ENCODE data around the gene PDZRN3. TPM values are rescaled to one million over a fixed set of nuclear protein-coding genes. Genes with fewer than 3 reads are reported as not detected.
A peak's percentile ranks its signal among the peaks of the same experiment; 100 is the strongest.

PDZRN3 gene
- total and polyA plus RNA-seq, 8 donors = 4.5 to 10.9 (median 7.4) TPM

DNA sequence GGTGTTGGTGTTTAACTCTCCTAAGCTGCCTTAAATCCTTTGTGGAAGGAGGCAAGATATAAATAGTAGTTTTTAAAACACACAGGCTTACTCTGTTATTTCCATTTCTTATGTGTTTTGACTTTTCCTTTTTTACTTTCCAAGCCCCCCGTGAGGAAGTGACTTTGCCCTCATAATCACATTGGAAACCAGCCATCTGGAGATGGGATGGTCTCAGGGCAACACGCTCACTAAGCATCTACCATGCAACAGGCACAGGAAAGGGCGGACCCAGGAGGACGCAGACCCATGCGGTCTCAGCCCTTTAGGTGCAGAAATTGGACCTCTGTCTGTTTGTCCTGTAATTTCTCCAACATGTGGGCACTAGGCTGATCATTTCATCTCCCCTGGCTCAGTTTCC is 115.7 kb downstream of the PDZRN3 start:
- Histone ChIP-seq H3K27me3 (no peaks in the 10 kb centered on the region), H3K9me3 (no peaks in the 10 kb centered on the region), H3K27ac (no peak overlapping the region), H3K4me1 (peaks cover 0 to 21% (median 16%) of the 10 kb centered on the region in 3 donors), H3K4me3 (no peak overlapping the region), H3K36me3 (no peaks in the 10 kb centered on the region)
- FAIRE-seq (no peak), ATAC-seq (no peak), DNase-seq (no peak)
- intact Hi-C loops (cut with DNase I) = loop anchor here in 2 of 3 donors (5.0 to 10.0 kb wide), 2 partner anchors 343 to 404 kb away; no protein-coding TSS in a partner anchor
- TF ChIP-seq, protein P1, sequence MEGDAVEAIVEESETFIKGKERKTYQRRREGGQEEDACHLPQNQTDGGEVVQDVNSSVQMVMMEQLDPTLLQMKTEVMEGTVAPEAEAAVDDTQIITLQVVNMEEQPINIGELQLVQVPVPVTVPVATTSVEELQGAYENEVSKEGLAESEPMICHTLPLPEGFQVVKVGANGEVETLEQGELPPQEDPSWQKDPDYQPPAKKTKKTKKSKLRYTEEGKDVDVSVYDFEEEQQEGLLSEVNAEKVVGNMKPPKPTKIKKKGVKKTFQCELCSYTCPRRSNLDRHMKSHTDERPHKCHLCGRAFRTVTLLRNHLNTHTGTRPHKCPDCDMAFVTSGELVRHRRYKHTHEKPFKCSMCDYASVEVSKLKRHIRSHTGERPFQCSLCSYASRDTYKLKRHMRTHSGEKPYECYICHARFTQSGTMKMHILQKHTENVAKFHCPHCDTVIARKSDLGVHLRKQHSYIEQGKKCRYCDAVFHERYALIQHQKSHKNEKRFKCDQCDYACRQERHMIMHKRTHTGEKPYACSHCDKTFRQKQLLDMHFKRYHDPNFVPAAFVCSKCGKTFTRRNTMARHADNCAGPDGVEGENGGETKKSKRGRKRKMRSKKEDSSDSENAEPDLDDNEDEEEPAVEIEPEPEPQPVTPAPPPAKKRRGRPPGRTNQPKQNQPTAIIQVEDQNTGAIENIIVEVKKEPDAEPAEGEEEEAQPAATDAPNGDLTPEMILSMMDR (IDR thresholded peaks at IDR 0.05) = no peak
- WGBS, 2 donors = 84 to 91% methylated on average over 5 of the region's 5 CpGs

GRCh38 chr3:73508330-73508954 is 116.3 kb downstream of the PDZRN3 start:
- DNase-seq (peak in 4 of 6 donors; percentile 35 to 64 (median 50)), FAIRE-seq (no peak)

DNA sequence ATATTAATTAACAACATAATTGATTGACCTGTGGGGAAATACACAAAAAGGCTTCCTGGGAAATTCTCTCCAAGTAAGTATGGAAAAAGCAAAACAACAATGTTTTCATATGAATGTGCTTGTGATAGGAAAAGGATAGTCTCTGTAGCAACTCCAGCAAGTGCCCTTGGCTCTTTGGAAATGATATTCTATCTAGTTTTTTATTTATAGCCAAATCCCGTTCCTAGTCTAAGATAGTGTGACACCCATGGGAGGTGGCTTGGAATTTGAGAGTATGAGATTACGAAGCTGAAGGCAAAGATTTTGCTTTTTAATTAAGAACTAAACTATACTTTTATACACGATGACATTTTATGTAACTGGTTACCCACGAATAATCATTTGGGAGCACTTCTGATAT is 119.9 kb downstream of the PDZRN3 start:
- intact Hi-C loops (cut with DNase I) = loop anchor here in 2 of 3 donors (5.0 to 10.0 kb wide), 3 partner anchors 347 to 403 kb away; no protein-coding TSS in a partner anchor
- ATAC-seq = no peak
- no peak overlapping the region for H3K4me3 ChIP-seq
- peaks cover 0 to 7% (median 3%) of the 10 kb centered on the region in 3 donors for H3K4me1 ChIP-seq
- 39 to 44% methylated on average over 4 of the region's 4 CpGs for WGBS, 2 donors
- TF ChIP-seq, protein P1 (IDR thresholded peaks at IDR 0.05) = no peak
- H3K9me3 ChIP-seq = no peaks in the 10 kb centered on the region
- DNase-seq = no peak
- H3K27ac ChIP-seq = no peak overlapping the region
- H3K27me3 ChIP-seq = no peaks in the 10 kb centered on the region
- FAIRE-seq = no peak
- H3K36me3 ChIP-seq = no peaks in the 10 kb centered on the region

More at GRCh38 chr3:73508330-73508954, 116.3 kb downstream of the PDZRN3 start:
- Histone ChIP-seq H3K27me3 (no peaks in the 10 kb centered on the region), H3K27ac (no peak overlapping the region), H3K36me3 (no peaks in the 10 kb centered on the region), H3K9me3 (no peaks in the 10 kb centered on the region), H3K4me3 (no peak overlapping the region), H3K4me1 (peaks cover 0 to 15% (median 11%) of the 10 kb centered on the region in 3 donors)
- intact Hi-C loops (cut with DNase I) = loop anchor here in 2 of 3 donors (5.0 to 10.0 kb wide), 2 partner anchors 344 to 404 kb away; no protein-coding TSS in a partner anchor
- peak; percentile 71 to 86 (median 78) for ATAC-seq
- WGBS, 2 donors = 8 to 10% methylated on average over 6 of the region's 6 CpGs
- TF ChIP-seq, protein P1 (IDR thresholded peaks at IDR 0.05) = peak; percentile 65 to 81 (median 72)

- H3K36me3 ChIP-seq = no peaks in the 10 kb centered on the region
- H3K27me3 ChIP-seq = no peaks in the 10 kb centered on the region
- TF ChIP-seq, protein P1 (IDR thresholded peaks at IDR 0.05) = no peak
- WGBS, 2 donors = 31 to 39% methylated on average over 3 of the region's 3 CpGs
- H3K4me3 ChIP-seq = no peak overlapping the region
- H3K27ac ChIP-seq = no peak overlapping the region
- peaks cover 0 to 7% (median 3%) of the 10 kb centered on the region in 3 donors for H3K4me1 ChIP-seq
- FAIRE-seq (no peak), DNase-seq (peak in 1 of 6 donors; percentile 27), ATAC-seq (peak; percentile 51 to 73 (median 60))
- intact Hi-C loops (cut with DNase I) = loop anchor here in 2 of 3 donors (5.0 to 10.0 kb wide), 2 partner anchors 399 to 402 kb away; no protein-coding TSS in a partner anchor
- no peaks in the 10 kb centered on the region for H3K9me3 ChIP-seq
Observed at GRCh38 chr3:73504239-73504638, 120.5 kb downstream of the PDZRN3 start.

GRCh38 chr3:73503781-73504180 is 121.0 kb downstream of the PDZRN3 start:
- no peak overlapping the region for H3K27ac ChIP-seq
- H3K4me1 ChIP-seq = peaks cover 0 to 7% (median 3%) of the 10 kb centered on the region in 3 donors
- TF ChIP-seq, protein P1 (IDR thresholded peaks at IDR 0.05) = no peak
- intact Hi-C loops (cut with DNase I) = loop anchor here in 2 of 3 donors (5.0 to 10.0 kb wide), 2 partner anchors 399 to 401 kb away; no protein-coding TSS in a partner anchor
- H3K27me3 ChIP-seq = no peaks in the 10 kb centered on the region
- H3K4me3 ChIP-seq = no peak overlapping the region
- no peaks in the 10 kb centered on the region for H3K9me3 ChIP-seq
- 56 to 71% methylated on average over 4 of the region's 4 CpGs for WGBS, 2 donors
- DNase-seq = no peak
- no peaks in the 10 kb centered on the region for H3K36me3 ChIP-seq
- FAIRE-seq = no peak
- peak in 2 of 4 donors; percentile 5 to 35 for ATAC-seq

All from pancreas (tissue), 10 donors.